ENCODE data around the gene PRRC2A.

Gene PRRC2A

DNA sequence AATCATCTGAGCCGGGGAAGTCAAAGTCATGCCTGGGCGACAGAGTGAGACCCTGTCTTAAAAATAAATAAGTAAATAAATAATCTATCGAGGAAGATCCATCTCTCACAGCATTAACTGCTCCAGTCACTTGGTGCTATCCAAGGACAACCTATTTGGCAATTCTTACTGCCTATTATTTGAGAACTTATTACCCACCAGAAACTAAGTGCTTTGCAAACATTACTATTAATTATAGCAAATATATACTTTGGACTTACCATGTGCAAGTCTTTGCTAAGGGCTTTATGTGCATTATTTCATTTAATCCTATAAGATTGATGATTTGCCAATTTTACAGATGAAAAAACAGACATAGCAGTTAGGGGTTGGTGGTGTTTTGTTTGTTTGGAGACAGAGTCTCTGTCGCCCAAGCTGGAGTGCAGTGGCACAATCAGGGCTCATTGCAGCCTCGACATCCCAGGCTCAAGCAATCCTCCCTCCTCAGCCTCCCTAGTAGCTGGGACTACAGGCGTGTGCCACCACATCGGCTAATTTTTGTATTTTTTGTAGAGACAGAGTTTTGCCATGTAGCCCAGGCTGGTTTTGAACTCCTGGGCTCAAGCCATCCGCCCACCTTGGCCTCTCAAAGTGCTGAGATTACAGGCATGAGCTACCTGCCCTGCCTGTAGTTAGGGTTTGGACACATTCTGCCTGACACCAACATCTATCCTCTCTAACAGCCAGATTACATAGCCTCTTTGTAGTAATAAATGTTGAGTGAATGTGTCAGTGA lies 34.2 kb downstream of the PRRC2A start:
- no peak for DNase-seq

DNA sequence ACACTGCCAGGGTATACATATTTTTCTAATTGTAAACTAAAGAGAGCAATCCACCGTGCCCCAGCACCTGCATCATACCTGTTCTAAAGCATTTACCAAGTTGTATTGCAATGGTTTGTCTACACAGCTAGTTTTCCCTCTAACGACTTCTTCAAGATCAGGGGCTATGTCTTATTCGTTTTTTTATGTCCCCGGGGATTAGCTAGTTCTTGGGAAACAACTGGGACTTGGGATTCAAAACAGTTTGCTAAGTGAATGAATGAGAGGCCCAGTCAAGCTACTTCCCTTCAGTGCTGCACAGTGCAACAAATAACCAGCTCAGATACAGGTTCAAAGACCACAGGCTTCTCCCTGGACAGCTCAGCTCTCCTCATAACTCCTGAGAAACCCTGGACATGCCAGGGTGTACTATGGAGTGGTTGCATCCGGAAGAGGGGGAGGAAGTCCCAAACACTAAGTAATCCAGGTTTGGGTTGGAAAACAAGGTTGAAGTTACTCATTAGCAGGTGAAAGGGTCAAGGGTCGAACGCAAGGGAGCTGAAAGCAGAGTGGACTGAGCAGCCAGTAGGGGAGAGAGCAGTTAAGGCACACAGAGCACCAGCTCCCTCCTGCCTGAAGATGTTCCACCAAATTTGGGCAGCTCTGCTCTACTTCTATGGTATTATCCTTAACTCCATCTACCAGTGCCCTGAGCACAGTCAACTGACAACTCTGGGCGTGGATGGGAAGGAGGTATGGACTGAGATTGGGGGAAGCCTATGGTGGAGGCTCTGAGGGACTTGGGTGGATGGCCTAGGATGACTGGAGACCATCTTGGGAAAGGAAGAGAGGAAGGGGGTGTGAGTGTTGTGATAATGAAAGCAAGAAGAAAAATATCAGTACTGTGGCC lies 35.1 kb downstream of the PRRC2A start, which contains the start of gene APOM:
Gene APOM, plus strand, starts transcription at position 546 of the 889 bp plus-strand sequence. Its CDS starts 73 bp downstream, at position 619.
- no peak for DNase-seq

DNA sequence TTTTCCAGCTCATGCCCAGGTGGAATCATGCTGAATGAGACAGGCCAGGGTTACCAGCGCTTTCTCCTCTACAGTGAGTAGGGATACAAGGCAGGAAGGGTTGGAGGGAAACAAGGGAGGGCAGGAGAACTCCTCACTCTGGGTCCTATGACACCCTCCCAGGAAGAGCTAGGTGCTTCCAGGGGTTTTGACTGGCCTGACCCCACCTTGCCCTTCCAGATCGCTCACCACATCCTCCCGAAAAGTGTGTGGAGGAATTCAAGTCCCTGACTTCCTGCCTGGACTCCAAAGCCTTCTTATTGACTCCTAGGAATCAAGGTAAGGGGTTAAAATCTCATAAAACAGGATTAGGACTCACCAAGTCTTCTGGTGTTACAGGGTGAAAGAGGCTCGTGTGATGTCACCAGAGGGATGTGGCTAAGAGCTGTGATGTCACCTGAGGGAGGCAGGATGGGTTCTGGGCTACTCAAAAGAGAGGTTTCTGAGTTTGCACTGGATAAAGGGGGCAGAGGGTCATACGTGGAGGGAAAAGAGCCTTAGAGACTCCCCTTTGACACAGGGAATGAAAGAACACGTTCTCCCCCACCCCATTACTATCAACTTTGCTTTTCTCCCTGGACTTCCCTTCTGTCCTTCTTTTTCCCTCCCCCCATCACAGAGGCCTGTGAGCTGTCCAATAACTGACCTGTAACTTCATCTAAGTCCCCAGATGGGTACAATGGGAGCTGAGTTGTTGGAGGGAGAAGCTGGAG lies 37.1 kb downstream of the PRRC2A start:
- DNase-seq: no peak

DNA sequence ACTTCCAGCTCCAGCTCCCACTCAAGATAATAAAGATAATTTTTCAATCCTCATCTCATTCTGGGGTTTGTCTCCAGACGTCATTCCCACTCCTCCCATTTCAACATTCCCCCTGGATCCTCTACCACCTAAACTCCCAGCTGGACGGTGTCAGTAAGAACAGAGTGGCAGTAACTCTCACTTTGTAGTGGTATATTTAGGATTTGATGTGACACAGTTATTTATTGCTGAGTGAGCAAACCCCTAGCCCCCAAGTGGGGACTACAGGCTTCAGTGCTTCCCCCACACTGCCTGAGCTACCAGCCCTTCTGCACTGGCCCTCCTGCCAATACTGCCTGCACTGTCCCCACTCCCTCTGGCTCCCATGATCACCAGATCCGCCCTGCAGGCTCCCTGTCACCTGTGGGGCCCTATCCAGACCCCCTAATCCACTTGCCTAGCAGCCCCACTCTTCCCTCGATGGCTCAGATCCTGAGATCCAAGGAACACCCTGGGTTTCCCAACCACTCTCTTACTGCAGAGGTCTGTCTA lies 37.7 kb downstream of the PRRC2A start:
- no peak for DNase-seq

DNA sequence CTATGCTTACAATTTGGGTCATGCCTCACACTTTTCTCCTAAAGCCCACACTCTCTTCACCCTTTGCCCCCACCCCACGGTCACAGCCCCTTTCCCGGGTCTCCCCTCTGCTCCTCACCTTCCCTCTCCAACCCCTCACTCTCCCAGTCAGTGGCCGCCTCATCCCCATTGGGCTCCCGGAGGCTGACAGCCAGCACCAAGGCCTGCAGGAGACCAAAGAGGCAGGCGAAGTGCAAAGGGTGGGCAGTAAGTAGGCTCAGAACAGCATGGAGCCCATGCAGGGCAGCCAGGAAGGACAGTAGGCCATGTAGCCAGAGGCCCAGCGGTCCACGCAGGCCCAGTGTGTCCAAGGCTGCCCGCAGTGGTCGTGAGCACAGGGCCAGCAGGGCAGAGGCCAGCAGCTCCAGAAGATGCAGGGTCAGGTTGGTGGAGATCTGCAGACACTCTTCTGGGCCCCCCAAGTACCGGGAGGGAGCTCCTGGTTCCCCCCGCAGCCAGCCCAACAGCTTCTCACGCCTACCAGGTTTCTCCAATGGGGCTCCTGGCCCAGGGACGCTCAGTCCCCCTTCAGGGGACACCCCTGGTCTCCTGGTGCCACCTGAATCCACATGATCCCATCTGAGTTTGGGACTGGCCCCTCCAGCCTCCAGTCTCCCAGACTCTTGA lies 38.6 kb downstream of the PRRC2A start:
- no peak for DNase-seq

DNA sequence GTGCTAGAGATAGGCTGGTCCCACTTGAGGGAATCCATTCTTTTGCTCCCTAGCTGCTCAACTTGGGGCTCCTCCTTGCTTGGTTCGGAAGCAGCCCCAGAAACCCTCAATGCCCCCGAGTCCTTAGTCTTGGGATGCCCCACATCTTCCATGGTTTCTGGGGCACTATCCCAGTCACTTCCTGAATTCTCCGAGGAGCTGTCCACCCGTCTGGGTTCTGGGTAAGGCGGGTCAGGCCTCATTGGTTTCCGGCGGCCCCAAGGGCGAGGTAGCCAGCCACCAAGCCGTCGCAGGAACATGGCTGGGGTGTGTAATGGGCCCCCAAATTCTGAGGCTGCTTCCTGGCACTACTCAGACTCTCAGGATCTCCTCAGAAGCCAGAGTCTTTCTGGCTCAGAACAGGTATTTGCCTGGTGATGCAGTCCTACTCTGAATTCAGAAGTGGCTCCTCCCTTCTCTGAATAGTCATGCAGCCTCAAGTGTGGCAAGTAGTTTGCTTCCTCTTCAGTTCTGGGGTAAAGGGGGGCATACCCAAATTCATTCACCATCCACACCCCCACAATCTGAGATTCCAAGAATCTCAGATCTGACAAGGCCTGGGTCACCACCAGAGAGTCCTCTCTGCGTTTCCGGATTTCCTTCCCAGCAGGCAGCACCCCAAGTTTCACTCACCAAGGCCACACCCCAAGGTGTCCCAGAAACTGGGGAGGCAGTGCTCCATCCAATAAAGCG lies 39.3 kb downstream of the PRRC2A start:
- no peak for DNase-seq

DNA sequence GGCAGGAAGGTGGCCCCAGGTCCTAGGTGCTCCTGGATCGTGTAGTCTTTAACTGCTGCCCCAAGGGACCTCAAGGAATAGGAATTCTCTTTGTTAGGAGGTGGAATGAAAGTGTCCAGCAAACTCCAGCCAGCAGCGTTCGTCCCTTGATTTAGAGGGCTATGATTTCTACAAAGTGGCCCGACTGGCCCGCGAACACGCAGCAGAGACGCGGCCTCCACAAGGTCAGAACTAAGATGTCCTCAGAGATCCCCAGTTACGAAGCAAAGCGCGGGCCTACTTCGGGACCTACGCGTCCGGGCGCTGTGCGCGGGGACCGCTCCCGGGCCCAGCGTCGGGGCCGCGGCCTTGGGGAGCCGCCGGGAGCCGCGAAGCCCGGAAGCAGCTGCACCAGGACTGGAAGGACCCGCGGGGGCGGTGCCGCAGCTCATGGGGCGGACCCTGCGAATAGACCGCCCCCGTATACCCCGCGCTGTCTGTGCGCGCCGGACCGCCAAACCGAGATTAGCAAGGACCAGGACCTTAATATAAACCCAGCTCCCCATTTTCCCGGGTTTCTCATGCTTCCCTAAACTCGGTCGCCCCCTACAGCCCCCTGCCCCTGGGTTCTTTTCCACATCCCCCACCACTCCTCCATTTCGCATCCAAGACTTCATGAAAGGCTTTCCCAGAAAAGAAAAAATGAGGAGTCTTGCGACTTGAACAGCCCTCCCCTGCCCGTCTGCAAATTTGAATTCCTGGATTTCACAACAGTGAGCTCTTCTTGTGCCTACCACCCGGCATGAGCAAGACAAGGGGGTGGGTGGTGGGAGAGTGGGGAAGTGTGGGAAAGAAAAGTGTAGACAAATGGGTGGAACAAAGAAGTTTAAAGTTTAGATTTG lies 40.1 kb downstream of the PRRC2A start, which contains the start of gene C6orf47:
Gene C6orf47, minus strand, starts transcription at position 398 of the 881 bp plus-strand sequence. CDS start 831 bp downstream, outside the sequence.
- peak; percentile 17 for DNase-seq

DNA sequence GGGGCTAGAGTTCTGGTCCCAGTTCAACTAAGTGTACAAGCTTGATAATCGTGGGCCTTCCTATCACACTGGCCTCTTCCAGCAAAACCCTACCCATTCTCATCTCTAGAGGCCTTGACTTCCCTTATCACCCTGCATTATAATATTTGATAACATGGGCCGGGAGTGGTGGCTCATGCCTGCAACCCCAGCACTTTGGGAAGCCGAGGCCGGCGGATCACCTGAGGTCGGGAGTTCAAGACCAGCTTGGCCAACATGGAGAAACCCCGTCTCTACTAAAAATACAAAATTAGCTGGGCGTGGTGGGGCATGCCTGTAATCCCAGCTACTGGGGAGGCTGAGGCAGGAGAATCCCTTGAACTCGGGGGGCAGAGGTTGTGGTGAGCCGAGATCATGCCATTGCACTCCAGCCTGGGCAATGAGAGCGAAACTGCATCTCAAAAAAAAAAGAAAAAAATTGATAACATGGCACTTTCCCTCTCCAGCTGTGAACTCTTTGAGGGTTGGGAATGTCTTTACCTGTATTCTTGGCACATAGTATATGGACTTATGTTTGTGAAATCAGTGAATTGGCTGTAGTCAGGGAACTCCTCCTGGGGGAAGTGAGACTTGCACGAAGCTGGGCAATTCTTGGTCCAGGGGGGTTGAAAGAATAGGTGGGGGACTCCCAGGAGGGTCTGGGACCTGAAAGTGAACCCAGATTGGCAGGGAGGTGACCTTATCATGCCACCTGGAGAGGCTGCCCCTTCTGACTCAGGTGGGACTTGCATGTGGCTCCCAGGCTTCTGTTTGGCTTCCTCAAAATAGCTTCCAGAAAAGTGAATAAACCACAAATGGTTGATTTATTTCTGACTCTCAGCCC lies 41.0 kb downstream of the PRRC2A start:
- no peak for DNase-seq

DNA sequence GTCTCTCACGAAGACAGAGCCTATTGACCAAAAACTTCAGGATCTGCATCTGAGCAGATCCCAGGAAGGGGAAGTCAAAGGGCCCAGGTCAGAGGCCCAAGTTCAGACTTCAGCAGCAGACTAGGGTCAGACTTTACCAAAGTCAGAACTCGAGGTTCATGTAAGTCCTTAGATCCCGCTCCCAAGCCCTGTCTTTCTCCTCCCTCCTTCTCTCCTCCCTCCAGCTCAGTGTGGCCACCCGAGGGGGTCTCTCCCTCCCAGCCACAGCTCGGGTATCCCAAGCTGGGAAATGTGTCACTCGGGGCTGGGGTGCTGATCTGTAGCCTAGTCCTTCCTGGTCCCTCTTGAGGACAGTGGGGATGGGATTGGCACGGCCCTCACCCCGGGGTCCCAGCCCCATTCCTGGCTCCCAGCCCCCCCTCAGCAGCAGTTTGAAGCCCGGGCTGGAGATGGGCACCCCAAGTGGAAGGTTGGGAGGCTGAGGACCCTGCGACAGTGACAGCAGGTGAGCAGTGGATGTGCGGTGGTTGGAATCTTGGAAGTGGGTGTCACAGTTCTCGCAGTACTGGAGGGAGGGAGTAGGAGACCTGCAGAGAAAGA lies 41.7 kb downstream of the PRRC2A start:
- no peak for DNase-seq

DNA sequence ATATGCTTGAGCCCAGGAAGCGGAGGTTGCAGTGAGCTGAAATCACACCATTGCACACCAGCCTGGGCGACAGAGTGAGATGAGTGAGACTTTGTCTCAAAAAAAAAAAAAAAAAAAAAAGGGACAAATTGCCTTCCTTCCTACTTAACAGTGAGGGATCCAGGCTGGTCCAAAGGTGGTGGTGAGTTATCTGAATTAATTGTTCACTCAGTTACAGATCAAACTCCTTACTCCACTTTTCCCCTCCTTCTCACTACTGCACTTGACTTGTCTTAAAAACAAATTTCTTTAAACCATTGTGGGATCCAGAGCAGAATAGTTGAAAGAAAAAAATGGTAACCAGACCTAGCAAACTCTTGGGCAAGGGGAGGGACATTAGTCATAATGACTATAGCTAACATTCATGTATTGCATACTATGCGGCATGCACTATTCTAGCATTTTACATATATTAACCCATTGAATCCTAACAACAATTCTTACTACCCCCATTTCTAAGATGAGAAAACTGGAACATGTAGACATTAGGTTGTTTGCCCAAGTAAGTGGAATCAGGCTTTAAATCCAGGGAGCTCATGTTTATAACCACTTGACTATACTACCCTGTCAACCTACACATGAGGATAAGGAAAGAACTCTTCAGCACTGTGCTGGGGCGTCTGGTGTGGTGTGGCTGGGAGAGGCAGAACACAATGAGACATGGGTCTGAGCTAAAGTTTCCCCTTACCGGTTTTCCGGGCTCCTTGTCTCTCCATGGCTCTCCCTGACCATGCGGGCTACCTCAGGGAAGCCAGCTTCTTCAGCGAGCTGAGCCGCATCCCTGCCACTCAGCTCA lies 42.8 kb downstream of the PRRC2A start:
- no peak for DNase-seq

DNA sequence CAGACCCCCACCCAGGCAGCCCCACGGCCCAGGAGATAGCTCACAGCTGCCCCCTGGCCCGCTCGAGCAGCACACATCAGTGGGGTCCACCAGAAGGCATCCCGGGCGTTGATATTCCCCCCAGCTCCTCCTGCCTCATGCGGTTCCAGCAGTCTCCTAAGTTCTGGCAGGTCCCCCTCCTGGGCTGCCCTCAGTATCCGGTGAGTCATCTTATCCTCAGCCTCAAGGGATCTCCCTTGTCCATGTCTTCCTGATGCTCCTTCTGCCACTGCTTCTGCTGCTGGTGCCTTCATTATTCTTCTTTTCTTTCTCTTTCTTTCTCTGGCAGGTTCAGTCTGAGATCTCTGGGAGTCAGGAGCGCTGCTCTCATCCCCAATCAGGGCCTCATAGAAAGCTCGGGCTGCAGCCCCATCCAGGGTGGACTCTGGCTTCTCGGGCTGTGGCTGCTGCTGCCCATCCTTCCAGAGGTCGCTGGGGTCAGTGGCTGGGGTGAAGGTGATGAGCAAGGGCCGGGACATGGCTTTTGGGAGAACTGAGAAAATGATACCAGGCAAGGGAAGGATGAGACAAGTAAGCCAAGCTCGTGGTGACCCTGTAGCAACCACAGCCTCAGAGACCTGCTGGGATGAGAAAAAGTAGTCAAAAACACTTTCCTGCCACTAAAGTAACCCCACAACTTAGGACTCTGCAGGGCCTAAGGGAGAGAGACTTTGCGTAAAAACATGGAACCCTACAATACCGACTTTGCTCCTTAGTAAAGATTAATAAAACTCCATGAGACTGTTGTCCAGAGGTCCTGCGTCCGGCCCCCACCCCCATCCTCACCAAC lies 43.7 kb downstream of the PRRC2A start:
- DNase-seq: no peak

DNA sequence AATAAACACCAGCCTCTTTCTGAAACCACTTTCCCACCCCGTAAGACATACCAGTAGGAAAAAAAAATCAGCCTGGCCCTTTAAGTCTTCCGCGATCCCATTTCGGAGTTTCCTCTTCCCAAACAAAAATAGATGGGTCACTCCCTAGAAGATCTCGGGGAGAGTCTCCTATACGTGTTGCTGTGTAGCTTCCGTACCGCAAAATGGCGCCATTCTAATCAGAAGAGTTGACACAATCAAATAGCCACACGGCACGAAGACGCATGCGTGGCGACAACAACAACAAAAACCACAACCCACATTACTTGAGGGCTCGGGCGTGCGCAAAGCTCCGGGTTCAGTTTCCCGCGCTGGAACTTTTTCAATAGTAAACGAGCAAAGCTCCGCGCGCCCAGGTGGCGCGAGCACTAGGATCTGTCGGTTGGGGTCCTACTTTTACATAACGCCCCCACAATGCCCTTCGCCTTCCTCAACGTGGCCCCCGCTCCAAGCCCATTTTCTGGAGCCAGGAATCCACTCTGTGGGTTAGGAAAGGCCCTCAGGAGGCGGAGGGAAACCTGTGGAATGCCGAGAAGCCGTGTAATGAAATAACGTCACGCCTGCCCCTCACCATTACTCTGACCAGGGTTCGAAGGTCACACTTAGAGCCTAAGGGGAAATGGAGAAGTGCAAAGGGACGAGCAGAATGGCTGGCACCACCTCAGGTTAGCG lies 44.4 kb downstream of the PRRC2A start, which contains the start of gene GPANK1:
Gene GPANK1, minus strand, starts transcription at position 208 of the 711 bp plus-strand sequence. CDS start 519 bp downstream, outside the sequence.
- peak; percentile 74 for DNase-seq

DNA sequence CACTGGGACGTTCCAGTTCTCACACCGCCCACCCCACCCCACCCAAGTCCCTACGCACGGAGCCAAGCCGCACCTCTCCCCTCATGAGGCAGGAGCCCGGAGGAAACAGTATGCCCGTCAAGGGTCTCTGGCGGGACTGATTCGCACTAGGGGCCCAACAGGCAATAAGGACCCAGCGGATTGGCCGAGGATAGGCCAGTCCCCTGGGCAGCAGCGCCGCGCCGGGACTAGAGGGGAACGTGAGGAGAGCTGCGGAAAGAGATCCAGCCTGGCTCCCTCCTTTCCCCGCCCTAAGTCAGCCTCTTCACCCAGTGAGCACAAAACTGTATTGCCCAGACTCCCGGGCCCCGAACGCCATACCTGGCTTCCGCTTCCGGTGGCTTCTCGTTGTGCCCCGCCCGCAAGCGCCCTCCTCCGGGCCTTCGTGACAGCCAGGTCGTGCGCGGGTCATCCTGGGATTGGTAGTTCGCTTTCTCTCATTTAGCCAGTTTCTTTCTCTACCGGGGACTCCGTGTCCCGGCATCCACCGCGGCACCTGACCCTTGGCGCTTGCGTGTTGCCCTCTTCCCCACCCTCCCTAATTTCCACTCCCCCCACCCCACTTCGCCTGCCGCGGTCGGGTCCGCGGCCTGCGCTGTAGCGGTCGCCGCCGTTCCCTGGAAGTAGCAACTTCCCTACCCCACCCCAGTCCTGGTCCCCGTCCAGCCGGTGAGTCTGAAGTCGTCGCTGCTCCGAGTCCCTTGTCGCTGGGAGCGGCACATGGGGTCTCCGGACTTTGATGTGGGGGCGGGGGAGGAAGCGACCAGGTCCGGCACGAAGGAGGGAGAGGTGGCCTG lies 45.2 kb downstream of the PRRC2A start, which contains the start of gene CSNK2B:
Gene CSNK2B, plus strand, starts transcription at position 580 of the 836 bp plus-strand sequence. CDS start 752 bp downstream, outside the sequence.
- DNase-seq: peak; percentile 92

DNA sequence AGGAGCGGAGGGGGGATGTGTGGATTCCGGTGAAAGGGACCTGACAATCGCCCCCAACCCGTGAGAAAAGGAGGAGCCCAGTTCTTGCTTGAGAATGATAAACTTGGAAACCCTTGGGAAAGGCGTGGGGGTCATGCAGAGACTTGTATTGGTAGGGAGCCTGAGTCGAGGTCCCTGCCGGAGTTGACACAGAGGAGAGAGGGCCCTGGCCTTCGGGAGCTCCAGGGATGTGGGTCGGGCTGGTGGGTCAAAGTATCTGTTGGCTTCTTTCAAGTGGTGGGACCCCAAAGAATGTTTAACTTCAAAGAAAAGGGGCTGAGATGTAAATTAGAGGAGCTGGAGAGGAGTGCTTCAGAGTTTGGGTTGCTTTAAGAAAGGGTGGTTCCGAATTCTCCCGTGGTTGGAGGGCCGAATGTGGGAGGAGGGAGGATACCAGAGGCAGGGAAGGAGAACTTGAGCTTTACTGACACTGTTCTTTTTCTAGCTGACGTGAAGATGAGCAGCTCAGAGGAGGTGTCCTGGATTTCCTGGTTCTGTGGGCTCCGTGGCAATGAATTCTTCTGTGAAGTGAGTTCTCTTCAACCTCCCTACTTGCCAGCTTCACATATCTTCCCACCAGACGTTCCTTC lies 45.9 kb downstream of the PRRC2A start:
- DNase-seq: no peak

DNA sequence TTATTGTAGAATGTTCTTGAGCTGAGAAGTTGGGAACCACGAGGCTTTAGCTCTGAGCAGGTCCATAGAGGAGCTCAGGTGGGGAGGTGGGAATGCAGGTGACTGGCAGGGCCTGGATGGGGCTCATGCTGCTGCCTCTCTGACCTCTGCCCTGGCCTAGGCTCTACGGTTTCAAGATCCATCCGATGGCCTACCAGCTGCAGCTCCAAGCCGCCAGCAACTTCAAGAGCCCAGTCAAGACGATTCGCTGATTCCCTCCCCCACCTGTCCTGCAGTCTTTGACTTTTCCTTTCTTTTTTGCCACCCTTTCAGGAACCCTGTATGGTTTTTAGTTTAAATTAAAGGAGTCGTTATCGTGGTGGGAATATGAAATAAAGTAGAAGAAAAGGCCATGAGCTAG lies 49.2 kb downstream of the PRRC2A start, which contains the start of gene LY6G5B:
Gene LY6G5B, plus strand, starts transcription at position 301 of the 400 bp plus-strand sequence. CDS start 975 bp downstream, outside the sequence.
- DNase-seq: no peak
